GM18499 (cell line): ENCODE results near the gene RGMA.
"Not testable (repeated sequence)": the region's sequence is repeated elsewhere in the genome, so short reads cannot be mapped to it uniquely, and the experiment has no call there.

Experiments used
- ATAC-seq: cut with Tn5 transposase; IDR thresholded peaks from one replicate; pipeline ENCODE4 v1.9.1; 2021; ENCODE audit warnings: moderate number of reproducible peaks; ENCODE audit not compliant: insufficient read depth, unreplicated experiment

Gene RGMA

DNA sequence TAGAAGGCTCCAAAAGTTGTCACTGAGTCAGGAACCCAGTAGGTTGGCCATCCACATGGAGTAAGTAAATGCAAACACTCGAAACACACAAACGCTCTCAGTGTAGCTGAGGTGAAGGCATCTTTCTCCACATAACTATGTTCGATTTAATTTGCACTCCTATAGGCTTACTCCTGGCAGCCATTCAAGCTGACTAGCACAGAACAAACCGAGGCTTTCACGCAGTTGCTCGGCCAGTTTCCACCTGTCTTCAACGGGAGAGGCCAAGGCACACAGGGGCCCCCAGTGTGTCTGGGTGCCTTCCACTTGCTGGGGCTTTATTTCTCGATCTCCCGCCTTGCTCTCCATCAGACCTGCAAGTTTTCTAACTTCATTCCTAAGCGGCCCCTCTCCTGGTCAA is 18.9 kb downstream of the RGMA start:
- ATAC-seq = no peak

DNA sequence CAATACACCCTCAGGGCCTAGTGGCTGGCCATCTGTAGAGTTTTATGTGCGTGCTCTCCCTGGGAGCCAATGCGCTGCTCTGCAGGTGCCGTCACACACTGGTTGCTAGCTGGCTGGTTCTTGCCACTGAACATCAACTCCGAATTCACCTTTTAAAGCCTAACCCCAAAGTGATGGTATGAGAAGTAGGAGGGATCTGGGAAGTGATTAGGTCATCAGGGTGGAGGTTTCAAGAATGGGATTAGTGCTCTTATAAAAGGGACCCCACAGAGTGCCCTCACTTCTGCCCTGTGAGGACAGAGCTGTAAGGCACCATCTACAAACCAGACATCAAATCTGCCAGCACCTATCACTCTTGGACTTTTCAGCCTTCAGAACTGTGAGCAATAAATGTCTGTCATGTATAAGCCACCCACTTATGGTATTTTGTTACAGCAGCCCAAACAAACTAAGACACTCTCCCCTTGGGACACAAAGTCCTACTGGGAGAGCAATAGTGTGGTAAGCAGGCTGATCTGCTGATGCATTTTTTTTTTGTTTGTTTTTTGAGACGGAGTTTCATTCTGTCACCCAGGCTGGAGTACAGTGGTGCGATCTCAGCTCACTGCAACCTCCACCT is 20.3 kb downstream of the RGMA start:
- ATAC-seq = no peak

GRCh38 chr15:93067649-93068085 is 21.3 kb downstream of the RGMA start:
- ATAC-seq = no peak

DNA sequence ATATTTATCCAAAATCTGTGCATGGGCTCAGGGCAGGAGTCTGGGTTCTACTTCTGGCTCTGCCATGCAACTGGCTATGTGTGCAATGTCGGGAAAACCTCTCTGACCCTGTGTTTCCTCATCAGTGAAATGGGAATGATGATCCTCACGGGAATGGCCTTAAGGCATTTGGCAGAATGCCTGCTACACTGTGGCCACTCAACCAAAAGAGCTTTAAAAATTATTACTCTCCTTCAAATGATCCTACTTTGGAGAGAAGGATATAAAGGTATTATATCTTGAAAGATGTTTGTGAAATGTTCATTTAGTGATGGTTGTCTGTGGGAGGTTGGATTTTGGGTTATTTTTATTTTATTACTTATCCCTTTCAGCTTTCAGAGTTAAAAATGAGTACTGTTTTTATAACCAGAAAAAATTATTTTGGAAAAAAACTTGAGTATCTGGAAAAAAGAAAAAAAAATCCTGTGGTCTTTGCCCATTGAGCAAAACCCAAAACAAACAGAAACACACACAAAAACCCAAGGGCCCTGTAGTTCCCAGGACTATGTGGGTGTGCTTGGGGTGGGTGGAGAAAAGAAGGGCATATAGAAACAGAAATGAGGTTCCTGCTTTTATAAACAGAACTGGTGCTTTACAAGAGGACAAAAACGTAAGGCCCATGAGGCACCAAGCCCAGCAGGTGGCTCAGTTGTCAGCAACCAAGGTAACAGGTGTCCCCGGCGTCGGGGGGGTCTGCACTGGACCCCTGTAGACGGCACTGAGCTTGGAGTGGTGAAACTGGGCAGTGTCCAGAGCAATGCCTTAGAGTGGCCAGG is 22.0 kb downstream of the RGMA start:
- no peak for ATAC-seq

DNA sequence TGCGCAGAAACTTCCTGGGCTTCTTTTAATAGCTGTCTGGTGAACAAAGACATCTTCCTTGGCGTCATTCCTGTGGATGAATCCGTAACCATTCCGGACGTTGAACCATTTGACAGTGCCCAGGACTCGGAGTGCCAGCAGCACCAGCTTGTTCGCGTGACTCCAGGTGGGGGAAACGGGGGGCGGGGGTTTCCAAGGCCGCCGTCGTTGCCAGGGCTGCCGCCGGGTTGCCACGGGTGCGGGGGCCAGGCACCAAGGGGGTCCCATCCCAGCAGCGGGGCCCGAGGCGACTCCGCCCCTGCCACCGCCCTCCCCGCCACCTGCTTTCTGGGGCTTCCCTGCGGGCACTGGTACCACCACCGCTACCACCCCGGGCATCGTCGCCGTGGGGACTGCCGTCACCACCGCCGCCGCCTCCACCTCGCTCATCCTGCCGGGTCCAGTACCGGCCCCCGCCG is 22.8 kb downstream of the RGMA start:
- no peak for ATAC-seq

DNA sequence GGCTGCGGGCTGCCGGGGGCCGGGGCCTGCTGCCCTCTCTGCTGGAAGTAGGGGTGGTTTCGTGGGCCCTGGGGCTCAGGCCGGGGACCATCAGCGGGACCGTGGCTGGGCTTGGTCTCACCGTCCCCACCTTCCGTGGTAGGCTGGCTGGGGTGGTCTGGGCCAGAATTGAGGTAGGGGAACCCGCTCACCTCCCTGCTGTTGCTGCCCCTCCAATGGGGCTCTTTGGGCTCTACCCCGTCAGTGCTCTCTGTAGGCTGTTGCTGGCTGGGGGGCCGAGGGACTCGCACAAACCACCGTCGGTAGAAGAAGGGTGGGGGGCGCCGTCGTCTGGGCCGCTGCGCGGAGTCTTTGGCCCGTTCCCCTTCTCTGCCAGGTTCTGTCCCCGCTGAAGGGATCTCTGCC is 23.4 kb downstream of the RGMA start:
- ATAC-seq = no peak

DNA sequence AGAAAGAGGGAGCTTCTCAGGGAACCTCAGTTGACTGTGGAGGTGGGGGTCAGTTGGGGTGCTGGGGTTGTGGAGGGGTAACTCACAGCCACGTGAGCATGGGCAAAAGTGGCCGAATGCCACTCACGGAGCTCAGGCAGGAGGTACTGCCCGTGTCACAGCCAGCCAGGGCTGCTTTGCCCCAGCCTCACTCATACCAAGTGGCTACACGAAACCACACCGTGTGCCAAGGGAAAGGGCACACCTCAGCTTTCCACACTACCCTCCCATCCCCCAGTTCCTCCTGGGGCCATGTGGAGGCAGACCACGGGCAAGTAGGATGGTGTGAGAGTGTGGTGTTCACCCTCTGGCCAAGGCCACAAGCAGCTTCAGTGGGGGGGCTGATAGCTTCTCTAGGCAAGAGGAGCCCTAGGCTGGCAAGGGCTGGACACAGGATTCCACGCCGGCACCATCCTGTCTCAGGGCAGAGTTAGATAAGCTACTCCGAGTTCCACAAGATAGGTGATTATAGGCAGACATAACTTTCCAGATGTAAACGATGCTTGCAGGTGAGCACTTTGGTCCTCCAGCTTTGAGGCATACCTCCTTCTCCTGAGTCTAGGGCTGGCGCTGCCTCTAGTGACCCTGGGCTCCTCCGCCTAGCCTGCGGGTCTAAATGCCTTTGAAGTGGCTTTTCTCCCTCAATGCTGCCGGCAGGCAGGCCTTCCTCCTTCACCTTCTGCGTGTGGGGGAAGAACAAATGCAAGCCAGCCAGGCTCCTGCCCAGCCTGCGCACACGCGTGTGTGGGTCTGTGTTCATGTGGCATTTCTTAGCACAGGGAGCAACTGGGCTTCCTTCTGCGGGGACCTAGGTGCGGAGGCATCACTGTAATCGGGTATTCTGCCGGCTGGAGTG is 25.0 kb downstream of the RGMA start:
- ATAC-seq = no peak

DNA sequence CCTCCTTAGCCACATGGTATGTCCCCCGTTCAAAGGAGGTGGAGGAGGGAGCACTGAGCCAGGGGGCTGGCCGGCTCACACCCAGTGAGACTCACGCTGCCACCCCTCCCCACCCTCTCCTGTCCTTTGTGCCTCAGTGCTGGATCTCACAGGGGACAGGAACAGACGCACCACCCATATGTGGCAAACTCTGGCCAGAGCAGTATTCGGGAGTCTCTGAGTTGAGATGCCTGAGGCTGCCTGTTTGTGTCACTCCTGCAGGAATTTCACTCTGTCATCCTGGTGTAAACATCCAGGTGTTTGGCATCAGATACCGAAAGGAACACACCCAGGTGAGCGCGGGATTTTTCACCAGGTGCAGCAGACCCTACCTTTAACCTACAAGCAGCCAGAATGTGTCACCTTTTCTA is 25.7 kb downstream of the RGMA start:
- ATAC-seq = no peak

GRCh38 chr15:93062628-93063261 is 26.3 kb downstream of the RGMA start:
- ATAC-seq = not testable (repeated sequence)

DNA sequence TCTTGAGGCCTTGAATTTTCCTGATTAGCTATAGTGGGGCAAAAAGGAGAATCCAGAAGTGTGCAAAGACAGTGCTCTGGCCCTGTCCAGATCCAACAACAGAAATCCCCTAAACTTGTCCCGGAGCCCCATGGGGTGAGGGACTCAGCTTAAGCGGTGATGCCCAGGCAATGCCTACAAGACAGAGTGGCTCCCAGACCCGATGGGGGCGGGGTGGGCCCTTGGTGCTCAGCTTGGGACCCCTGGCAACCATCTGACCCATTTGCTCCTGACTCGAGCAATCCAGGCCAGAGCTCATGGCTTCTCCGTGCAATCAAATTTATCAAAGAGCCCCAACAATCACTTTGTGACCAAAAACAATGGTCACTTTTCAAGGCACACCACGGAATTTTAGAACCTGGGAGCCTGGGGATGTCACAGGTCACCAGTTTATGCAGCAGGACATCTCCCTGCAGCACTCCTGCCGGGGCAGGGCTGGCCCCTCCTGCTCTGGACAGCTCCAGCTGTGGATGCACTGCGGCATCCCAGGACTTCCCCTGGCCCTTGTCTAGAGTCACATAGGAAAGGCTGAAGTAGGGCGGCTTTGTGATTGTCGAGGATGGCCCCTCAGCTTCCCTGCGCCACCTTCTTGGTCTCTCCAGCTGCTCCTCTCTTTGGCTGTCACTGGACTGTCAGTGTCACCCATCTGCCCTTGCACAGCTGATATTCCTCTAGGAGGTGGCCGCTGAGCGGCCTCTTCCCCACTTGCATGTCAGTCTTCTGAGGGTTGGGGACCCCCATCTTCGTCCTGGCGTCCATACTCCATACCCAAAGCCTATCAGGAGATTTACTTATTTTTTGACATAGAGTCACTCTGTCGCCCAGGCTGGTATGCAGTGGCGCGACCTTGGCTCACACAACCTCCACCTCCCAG is 28.4 kb downstream of the RGMA start:
- ATAC-seq = no peak

GRCh38 chr15:93059442-93059841 is 29.6 kb downstream of the RGMA start:
- ATAC-seq = no peak

DNA sequence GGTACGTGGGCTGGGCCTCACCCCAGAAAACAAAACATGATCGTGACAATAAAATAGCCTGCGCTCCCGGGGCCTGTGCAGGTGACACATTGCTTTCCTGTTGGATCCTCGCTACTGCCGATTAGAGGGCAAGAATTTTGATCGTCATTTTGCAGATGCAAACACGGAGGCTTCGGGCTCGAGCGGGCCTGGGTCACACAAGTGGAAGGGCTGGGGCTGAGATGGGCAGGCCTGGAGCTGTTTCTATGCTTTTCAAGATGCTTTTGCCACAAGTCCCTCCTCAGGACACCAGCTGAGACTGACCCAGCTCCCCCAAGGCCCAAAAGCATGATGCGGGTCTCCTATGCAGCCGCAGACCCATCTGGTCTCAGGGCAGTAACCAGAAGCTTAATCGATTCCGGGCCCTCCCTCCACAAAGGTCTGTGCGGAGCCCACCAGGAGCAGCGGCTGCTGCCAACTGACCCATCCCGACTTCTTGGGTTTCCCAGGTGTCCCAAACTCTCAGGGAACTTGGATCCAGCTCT is 30.0 kb downstream of the RGMA start:
- ATAC-seq = no peak

DNA sequence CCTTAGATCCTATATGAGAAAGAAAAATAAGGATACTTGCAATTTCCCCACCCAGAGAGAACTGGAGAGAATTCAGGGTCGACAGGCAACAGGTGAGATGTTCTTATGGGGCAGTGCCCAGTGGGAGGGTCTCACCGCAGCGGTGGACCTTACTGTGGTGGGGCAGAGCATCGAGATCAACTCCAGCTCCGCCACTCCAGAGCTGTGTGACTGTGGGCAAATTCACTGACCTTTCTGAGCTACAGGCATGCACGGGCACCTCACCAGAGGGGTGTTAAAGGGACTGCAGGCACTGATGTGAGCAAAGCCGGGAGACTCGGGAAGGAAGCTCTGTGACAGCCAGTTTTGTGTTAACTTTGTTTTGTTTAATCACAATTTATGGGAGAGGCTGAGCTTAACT is 30.9 kb downstream of the RGMA start:
- ATAC-seq = no peak

- ATAC-seq = no peak
Measured at GRCh38 chr15:93057618-93058017, 31.4 kb downstream of the RGMA start.

DNA sequence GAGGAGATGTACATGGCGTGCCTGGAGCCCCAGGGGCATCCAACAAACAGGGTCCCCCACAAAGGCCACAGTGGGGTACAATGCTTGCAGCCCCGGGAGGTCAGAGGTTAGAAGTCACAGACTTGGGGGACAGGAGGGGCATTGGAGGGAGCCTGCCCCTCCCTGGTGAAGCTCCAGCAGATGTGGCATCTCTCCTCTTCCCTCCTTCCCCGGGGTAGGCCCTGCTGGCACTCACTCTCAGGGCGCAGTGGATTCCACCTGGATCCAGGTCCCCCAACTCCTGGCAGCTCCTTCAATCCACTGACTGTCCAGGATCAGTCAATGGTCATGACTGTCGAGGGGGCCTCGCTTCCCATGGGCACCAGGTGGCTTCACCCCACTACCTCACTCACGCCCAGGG is 32.2 kb downstream of the RGMA start:
- ATAC-seq = no peak

DNA sequence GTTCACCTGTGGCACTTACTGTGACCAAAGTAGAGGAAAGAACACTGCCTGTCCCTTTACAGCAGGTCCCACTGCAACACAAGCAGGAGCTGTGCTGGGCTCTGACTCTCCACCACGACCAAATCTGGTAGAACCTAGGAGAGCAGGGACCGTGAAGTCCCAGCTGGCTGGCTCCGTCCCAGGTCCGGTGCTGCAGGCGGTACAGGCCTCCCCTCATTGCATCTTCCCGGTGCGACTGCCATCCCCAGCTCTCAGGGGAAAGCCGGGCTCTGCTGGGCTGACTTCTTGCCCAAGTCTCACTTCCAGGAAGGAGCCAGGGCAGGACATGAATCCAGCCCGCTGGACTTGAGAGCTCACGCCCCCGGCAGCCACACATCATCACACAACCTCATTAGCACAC is 33.8 kb downstream of the RGMA start:
- ATAC-seq = no peak

DNA sequence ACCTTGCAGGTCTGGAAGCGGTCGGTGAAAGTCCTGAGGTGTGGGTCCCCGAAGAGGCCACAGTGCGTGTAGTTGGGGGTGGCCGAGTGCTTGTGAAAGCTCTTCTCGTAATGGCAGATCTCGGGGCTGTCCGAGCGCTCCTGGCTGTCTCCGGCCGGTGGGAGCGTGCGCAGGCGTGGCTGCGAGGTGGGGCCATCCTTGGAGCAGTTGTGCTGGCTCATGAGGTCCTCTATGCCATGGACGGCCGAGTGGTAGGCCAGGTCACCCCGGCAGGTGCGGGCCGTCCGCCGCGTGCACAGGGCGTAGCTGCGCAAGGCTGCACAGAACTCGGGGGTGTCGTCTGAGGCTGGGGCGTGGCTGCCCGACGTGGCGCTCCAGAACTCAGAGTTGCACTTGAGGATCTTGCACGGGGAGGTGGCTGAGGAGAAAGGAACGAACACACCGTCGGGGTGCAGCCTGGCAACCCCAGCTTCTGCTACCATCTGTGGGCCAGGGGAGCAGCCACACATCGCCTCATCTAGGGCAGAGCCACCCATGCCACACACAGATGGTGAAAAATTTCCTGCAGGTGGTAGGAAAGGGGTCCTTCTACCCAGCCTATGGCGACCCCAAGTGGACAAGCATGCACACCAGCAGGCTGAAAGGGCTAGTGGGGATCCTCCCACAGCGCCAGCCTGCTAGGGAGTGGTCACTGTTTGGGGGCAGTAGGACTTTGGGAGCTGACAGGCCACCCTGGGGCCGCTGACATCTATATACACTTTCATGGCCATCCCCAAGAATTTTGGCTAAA is 36.7 kb downstream of the RGMA start:
- no peak for ATAC-seq
